Stimulated activated CD8-positive, alpha-beta memory T cell treated with anti-CD3 and anti-CD28 coated beads, Interleukin-12 subunit alpha, Interleukin-12 subunit beta, amount 100 ng/mL, for 4 hours (primary cell): ENCODE results near the gene HTN1.
"Not testable (repeated sequence)": the region's sequence is repeated elsewhere in the genome, so short reads cannot be mapped to it uniquely, and the experiment has no call there.

Experiments
- DNase-seq: peaks from one replicate; pipeline ENCODE4 v3.0.0-alpha.2; 2020; ENCODE audit warnings: low read depth

Gene HTN1

DNA sequence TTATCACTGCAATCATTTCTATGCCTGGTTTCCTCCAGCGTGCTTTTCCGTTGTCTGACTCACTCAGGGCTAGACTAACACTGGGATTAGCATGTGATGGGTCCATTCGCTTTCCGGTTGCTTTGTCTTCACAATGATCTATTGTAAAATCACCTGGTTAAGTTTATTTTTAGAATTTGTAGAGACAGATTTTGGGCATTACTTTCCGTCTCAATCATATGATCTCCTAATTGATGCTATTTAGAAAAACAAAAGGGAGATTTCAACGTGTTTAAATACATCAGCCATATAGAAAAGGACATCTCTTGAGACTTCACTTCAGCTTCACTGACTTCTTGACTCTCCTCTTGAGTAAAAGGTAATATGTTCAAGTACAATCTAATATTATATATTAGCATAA is at the start of gene HTN1:
TSS of gene HTN1 (plus strand) at position 301 of the 400 bp plus-strand sequence. CDS start 2,639 bp downstream, outside the sequence.
- DNase-seq = not testable (repeated sequence)

DNA sequence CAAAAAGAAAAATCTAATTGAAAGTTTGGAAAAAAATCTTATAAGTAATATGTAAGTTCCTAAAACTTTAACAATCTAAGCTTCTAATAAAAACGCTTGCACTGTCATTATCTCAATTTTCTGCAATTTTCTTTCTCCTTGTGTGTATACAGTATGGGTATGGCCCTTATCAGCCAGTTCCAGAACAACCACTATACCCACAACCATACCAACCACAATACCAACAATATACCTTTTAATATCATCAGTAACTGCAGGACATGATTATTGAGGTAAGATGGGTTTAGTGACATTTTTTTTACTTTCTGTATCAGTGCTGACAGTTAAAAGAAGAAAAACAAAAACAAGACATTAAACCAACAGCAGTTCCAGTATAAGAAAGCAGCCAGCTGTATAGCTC is 49.5 kb upstream of the HTN1 start:
- no peak for DNase-seq

DNA sequence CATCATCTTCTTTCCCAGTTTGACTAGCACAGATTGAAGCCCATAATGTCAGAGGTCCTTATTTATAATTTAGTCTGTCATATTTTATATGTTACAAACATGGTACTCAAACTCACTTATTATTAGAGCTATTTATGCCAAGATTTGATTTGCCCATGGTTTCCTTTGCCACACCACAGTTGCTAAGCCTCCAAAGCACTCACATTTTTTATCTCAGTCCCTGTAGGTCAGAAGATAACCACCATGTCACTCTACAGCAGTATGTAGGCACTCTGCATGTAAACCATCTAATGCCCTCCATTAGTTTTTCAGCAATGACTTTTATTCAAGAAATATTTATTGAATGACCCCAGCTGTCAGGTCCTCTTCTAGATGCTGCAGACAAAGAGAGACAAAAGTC is 47.7 kb upstream of the HTN1 start:
- DNase-seq = no peak

DNA sequence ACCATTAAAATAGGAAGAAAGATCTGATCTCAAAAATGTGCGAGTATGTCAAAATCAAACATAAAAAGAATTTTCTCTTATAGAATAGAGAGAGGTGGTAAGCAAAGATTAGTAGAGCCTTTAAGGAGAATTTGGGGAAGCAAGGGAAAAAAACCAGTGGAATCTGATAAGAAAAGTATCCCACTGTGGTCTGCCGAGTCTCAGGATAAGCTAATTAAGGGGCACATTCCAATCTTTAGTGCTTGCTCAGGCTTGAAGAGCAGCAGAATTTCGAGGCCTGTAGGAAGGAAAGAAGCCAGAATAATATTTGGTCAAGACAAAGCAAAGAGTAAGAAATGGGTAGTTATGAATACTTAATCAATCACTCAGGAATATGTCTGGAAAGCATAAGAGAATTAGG is 41.5 kb upstream of the HTN1 start:
- DNase-seq = no peak

DNA sequence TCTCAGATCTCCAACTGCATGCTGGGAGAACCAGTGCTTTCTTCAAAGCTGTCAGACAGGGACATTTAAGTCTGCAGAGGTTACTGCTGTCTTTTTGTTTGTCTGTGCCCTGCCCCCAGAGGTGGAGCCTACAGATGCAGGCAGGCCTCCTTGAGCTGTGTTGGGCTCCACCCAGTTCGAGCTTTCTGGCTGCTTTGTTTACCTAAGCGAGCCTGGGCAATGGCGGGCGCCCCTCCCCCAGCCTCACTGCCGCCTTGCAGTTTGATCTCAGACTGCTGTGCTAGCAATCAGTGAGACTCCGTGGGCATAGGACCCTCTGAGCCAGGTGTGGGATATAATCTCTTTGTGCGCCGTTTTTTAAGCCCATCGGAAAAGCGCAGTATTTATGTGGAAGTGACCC is 31.2 kb upstream of the HTN1 start:
- not testable (repeated sequence) for DNase-seq

DNA sequence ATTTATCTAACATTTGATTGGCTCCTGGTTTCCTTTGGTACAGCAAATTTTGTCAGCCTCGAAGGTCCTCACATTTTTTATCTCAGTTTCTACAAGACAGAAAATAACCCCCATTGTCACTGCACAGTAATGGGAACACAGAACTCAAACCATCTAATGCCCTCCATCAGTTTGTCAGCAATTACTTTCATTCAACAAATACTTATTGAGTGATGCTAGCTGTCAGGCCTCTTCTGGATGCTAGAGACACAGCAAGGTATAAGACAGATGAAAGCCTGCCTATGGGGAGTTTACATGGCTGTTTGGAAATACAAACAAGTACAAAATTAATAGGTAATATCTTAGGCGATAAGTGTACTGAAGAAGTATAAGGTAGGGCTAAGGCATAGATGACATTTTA is 27.0 kb upstream of the HTN1 start:
- no peak for DNase-seq

DNA sequence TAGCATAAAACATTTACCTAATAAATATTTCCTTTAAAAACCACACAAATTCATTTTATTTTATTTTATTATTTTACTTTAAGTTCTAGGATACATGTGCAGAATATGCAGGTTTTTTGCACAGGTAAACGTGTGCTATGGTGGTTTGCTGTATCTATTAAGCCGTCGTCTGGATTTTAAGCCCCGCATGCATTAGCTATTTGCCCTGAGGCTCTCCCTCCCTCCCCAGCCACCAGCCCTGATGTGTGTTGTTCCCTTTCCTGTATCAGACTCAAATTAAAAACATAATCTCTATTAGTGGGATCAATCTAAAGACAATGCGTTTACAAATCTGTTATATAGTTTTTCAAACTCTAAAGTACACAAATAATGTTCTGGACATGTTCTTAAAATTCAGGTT is 23.2 kb upstream of the HTN1 start:
- DNase-seq = no peak

DNA sequence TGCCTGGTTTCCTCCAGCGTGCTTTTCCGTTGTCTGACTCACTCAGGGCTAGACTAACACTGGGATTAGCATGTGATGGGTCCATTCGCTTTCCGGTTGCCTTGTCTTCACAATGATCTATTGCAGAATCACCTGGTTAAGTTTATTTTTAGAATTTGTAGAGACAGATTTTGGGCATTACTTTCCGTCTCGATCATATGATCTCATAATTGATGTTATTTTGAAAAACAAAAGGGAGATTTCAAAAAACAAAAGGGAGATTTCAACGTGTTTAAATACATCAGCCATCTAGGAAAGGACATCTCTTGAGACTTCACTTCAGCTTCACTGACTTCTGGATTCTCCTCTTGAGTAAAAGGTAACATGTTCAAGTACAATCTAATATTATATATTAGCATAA is 22.1 kb upstream of the HTN1 start, which contains the start of gene HTN3:
TSS of gene HTN3 (plus strand) at position 301 of the 400 bp plus-strand sequence. CDS start 2,282 bp downstream, outside the sequence.
- DNase-seq = not testable (repeated sequence)

DNA sequence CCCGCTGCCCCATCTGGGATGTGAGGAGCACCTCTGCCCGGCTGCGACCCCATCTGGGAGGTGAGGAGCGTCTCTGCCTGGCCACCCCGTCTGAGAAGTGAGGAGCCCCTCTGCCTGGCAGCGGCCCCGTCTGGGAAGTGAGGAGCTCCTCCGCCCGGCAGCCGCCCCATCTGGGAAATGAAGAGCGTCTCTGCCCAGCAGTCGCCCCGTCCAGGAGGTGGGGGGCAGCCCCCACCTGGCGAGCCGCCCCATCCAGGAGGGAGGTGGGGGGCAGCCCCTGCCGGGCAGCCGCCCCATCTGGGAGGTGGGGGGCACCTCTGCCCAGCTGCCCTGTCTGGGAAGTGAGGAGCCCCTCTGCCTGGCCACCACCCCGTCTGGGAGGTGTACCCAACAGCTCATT is 12.7 kb upstream of the HTN1 start:
- not testable (repeated sequence) for DNase-seq

DNA sequence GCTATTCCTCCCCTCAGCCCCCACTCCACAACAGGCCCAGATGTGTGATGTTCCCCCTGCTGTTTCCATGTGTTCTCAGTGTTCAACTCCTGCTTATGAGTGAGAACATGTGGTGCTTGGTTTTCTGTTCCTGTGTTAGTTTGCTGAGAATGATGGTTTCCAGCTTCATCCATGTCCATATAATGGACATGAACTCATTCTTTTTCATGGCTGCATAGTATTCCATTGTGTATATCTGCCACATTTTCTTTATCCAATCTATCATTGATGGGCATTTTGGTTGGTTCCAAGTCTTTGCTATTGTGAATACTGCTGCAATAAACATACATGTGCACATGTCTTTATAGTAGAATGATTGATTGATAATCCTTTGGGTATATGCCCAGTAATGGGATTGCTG is 10.3 kb upstream of the HTN1 start:
- not testable (repeated sequence) for DNase-seq

DNA sequence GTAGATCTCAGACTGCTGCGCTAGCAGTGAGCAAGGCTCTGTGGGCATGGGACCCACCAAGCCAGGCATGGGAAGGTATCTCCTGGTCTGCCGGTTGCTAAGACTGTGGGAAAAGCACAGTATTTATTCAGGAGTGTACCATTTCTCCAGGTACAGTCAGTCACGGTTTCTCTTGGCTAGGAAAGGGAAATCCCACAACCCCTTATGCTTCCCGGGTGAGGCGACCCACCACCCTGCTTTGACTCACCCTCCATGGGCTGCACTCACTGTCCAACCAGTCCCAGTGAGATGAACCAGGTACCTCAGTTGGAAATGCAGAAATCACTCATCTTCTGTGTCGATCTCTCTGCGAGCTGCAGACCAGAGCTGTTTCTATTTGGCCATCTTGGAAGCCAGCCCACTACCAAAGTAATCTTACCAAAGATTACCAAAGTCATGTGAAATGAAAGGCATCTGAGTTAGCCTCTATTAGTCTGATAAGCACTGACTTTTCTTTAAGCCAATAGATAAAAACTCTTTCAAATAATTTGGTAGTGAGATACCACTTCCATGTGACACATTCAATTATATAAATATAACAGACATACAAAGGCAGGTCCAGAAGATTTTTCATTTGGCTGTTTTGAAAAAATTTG is 8.5 kb upstream of the HTN1 start:
- no peak for DNase-seq

DNA sequence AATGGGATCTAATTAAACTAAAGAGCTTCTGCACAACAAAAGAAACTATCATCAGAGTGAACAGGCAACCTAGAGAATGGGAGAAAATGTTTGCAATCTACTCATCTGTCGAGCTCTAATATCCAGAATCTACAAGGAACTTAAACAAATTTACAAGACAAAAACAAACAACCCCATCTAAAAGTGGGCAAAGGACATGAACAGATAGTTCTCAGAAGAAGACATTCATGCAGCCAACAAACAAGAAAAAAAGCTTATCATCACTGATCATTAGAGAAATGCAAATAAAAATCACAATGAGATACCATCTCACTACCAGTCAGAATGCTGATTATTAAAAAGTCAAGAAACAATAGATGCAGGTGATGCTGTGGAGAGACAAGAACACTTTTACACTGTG is 6.3 kb downstream of the HTN1 start:
- DNase-seq = not testable (repeated sequence)

DNA sequence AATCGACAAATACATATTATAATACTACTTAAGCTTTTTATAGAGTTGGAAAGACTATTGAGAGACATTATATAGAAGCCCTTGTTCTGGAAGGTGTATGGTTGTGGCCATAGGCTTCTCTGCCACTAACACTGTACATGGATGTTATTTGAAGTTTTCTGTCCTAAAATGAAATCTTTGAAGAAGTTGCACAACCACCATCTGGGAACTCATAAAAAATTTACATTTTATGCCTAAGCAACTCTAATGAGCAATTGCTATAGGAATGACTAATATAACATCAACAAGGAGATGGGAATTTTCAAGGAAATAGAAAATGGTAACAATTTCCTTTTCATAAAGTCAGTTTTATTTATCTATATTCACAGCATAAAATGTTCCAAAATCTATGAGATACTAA is 7.4 kb downstream of the HTN1 start:
- DNase-seq = no peak

DNA sequence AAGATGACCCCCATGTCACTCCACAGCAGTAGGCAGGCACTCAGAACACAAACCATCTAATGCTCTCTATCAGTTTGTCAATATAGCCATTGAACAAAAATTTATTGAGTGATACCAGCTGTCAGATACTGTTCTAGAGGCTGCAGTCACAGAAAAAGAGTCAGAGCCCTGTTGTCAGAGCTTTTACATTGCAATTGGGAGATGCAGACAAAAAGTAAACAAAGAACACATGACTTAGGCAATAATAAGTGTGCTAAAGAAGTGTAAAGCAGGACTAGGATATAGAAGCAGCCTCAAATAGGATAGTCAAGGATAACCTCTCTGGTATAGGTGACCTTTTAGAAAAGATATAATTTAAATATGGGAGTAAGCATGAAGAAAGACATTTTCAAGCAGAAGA is 8.9 kb downstream of the HTN1 start:
- DNase-seq = no peak

DNA sequence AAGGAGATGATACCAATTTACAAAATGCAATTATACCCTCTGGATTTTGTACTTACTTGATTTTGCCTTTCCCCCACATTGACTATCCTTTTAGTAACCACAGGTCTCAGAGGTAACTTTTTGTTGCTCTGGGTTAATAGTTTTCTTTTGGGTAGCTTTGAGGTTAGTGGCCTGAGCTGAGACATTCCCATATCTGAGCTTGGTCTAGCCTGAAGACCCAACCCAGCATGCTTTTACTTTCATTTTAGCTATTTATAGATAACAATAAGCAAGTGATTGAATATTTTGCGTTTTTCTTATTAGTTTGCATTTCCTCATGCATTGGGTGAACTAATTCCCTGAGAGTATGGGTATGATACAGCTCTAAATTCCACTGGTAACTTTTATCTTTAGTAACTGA is 11.8 kb downstream of the HTN1 start:
- no peak for DNase-seq

DNA sequence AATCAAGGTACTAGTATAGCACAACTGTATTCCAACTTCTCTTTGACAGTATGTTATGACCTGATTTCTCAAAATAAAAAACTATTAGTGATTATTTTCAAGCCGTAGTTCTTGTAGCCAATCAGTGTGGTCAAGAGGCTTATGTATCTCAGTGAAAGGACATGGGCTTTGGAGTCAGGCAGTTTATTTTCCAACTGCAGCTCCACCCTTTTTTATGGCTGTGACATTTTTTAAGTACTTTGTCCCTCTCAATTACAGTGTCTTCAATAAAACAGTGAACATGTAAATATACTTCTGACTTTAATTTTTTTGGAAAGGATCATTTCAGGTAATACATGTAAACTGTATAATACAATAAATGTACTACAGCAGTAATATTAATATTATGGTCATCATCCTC is 30.0 kb downstream of the HTN1 start:
- no peak for DNase-seq

DNA sequence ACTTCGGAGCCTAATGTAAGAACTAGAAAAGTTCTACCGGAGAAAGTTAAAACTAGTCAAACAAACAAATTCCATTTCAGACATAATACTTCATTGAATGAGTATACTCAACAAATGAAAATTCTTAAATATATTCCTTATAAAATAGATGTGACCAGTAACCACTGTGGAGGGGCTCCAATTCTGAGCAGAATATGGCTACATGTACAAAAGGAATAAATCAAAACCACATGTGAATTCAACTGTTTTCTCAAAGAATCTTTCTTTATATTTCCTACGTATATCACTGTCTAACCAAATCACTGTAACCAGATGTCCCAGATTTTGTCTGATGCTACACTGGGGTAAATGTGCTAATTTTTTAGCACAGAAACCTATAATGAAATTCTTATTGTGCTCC is 49.0 kb downstream of the HTN1 start:
- no peak for DNase-seq
